Stimulated activated CD8-positive, alpha-beta memory T cell treated with anti-CD3 and anti-CD28 coated beads, Interleukin-15, amount 100 ng/mL, for 24 hours (primary cell): ENCODE results near the gene OR2T8.
A peak's percentile ranks its signal among the peaks of the same experiment; 100 is the strongest.

Experiments
- DNase-seq: peaks from one replicate; pipeline ENCODE4 v3.0.0-alpha.2; 2020; ENCODE audit warnings: low read depth

Gene OR2T8

GRCh38 chr1:247919952-247920351, at the start of gene OR2T8:
TSS of gene OR2T8 (plus strand) at chr1:247920252. CDS start at chr1:247921018, 766 bp downstream.
- no peak for DNase-seq

- no peak for DNase-seq
Measured at GRCh38 chr1:247883346-247883745, 36.7 kb upstream of the OR2T8 start.

GRCh38 chr1:247884797-247885413, 35.1 kb upstream of the OR2T8 start:
- DNase-seq: no peak

GRCh38 chr1:247895163-247895637, 24.9 kb upstream of the OR2T8 start, which contains the start of gene OR2W3:
TSS of gene OR2W3 (plus strand) at chr1:247895587. CDS start at chr1:247895587, 0 bp downstream.
- no peak for DNase-seq

GRCh38 chr1:247895976-247896375, 24.1 kb upstream of the OR2T8 start:
- no peak for DNase-seq

GRCh38 chr1:247904122-247904521, 15.9 kb upstream of the OR2T8 start:
- DNase-seq: no peak

GRCh38 chr1:247905181-247905580, 14.9 kb upstream of the OR2T8 start:
- no peak for DNase-seq

GRCh38 chr1:247905910-247906503, 14.0 kb upstream of the OR2T8 start:
- DNase-seq: no peak

GRCh38 chr1:247906504-247907047, 13.5 kb upstream of the OR2T8 start:
- DNase-seq: no peak

- DNase-seq: no peak
Measured at GRCh38 chr1:247908766-247909165, 11.3 kb upstream of the OR2T8 start.

- no peak for DNase-seq
Measured at GRCh38 chr1:247913786-247914185, 6.3 kb upstream of the OR2T8 start.

- DNase-seq: no peak
Measured at GRCh38 chr1:247914941-247915662, 5.0 kb upstream of the OR2T8 start.

GRCh38 chr1:247923941-247924340, 3.9 kb downstream of the OR2T8 start:
- DNase-seq: no peak

GRCh38 chr1:247924868-247925267, 4.8 kb downstream of the OR2T8 start, which contains the start of gene OR2AJ1:
TSS of gene OR2AJ1 (plus strand) at chr1:247924889. CDS start at chr1:247933769, 8,880 bp downstream.
- DNase-seq: no peak

GRCh38 chr1:247933989-247934388, 13.9 kb downstream of the OR2T8 start:
- no peak for DNase-seq

GRCh38 chr1:247935781-247936180, 15.7 kb downstream of the OR2T8 start:
- no peak for DNase-seq

GRCh38 chr1:247936415-247936814, 16.4 kb downstream of the OR2T8 start:
- no peak for DNase-seq

GRCh38 chr1:247936965-247937734, 17.1 kb downstream of the OR2T8 start:
- peak; percentile 77 for DNase-seq

GRCh38 chr1:247942624-247943023, 22.6 kb downstream of the OR2T8 start:
- no peak for DNase-seq

GRCh38 chr1:247948558-247948957, 28.5 kb downstream of the OR2T8 start, which contains the start of gene OR2L8:
TSS of gene OR2L8 (plus strand) at chr1:247948858. CDS start at chr1:247948858, 0 bp downstream.
- no peak for DNase-seq

- no peak for DNase-seq
Measured at GRCh38 chr1:247953408-247953807, 33.4 kb downstream of the OR2T8 start.

- DNase-seq: no peak
Measured at GRCh38 chr1:247961791-247962190, 41.7 kb downstream of the OR2T8 start.
